Heart left ventricle (tissue), 16 donors: ENCODE measurements around the gene TMEM222. TPM values are rescaled to one million over a fixed set of nuclear protein-coding genes. Genes with fewer than 3 reads are reported as not detected.

ENCODE experiments used
- ATAC-seq, 4 donors: fragments of 200-7000 bp; cut with Tn5 transposase; one replicate each; pipeline ENCODE4 v1.9.1; 2020 to 2022; ENCODE audit warnings: moderate library complexity in 4 of 4, mild to moderate bottlenecking in 3 of 4, moderate number of reproducible peaks in 1 of 4
- DNase-seq, 5 donors: peaks; one replicate each; pipeline ENCODE4 v3.0.0-alpha.2; 2020
- H3K27ac ChIP-seq, 12 donors: fragments of 200-600 bp; sonication (generic) in 4 of 12; one replicate each; pipeline versions ENCODE4 v1.5.0 to v1.8.0; 2016 to 2022; ENCODE audit warnings: mild to moderate bottlenecking in 2 of 12
- H3K27me3 ChIP-seq, 9 donors: fragments of 200-600 bp; sonication (generic) in 2 of 9; one replicate each; pipeline versions ENCODE4 v1.5.1 to v1.8.0; 2016 to 2022; ENCODE audit warnings: mild to moderate bottlenecking in 3 of 9
- H3K36me3 ChIP-seq, 9 donors: fragments of 200-600 bp; sonication (generic) in 2 of 9; one replicate each; pipeline versions ENCODE4 v1.5.0 to v1.8.0; 2018 to 2022; ENCODE audit warnings: mild to moderate bottlenecking in 2 of 9
- H3K4me1 ChIP-seq, 12 donors: fragments of 200-600 bp; sonication (generic) in 4 of 12; one replicate each; pipeline versions ENCODE4 v1.5.0 to v1.8.0; 2016 to 2022; ENCODE audit warnings: mild to moderate bottlenecking in 3 of 12
- H3K4me3 ChIP-seq, 12 donors: fragments of 200-600 bp; sonication (generic) in 4 of 12; one replicate each; pipeline versions ENCODE4 v1.5.0 to v1.8.0; 2017 to 2022; ENCODE audit warnings: mild to moderate bottlenecking in 9 of 12, moderate library complexity in 4 of 12
- H3K9me3 ChIP-seq, 12 donors: fragments of 200-600 bp; sonication (generic) in 4 of 12; one replicate each; pipeline versions ENCODE4 v1.5.0 to v1.8.0; 2016 to 2022; ENCODE audit warnings: mild to moderate bottlenecking in 1 of 12
- CTCF ChIP-seq, 12 donors: fragments of 200-600 bp; sonication (generic) in 4 of 12; IDR thresholded peaks; one replicate each; pipeline versions ENCODE4 v1.5.0 to v1.8.0; 2018 to 2022; ENCODE audit warnings: antibody characterized with exemption in 12 of 12, mild to moderate bottlenecking in 5 of 12
- POLR2A ChIP-seq, 2 donors: fragments of 450-650 bp; IDR thresholded peaks; one replicate each; pipeline ENCODE4 v1.6.1; 2017; ENCODE audit warnings: antibody characterized with exemption in 2 of 2, mild to moderate bottlenecking in 2 of 2, moderate library complexity in 2 of 2
- WGBS, 4 donors: extraction: QIAGEN DNeasy Blood & Tissue Kit in 2 of 4; methylation state at CpG; one replicate each; pipeline versions ENCODE4 v1.1.5 to v1.1.7; 2013 to 2018; 5-methylcytosine and 5-hydroxymethylcytosine counted together
- intact Hi-C, 10 donors: fragments of 100-400 bp; cut with DNase I; formaldehyde crosslinking; loops; one replicate each; pipeline versions ENCODE4 v1.11.1 to v1.14.2; 2022
- polyA plus RNA-seq, 2 donors: library from polyadenylated mRNA; stranded (reverse); fragments of 200-250 nt; gene quantifications; one replicate each; pipeline ENCODE4 v1.2.3, GENCODE V29; 2013
- total RNA-seq, 9 donors: library from RNA; depleted of rRNA in 2 of 9; stranded (reverse); fragments of >200 nt in 2 of 9; fragmentation: NEBNext Ultra II Directional in 3 of 9; extraction: Animal tissue kit (Norgen Biotek cat#: 25700) in 3 of 9; gene quantifications; one replicate each; pipeline versions ENCODE4 v1.1.0 to v1.2.4, GENCODE V29; 2016 to 2023
- donor health status: ischemic (EF 13 %, LVEDD 7.1; RV severe dilation, severe dysfunction).
- donor health status: healthy with polysubstance abuse.
- donor health status: DM: no; HTN: yes; CAD: no.
- donor health status: DM: no; HTN: no; CAD: no.
- donor health status: ischemic (EF 25% LVEDD 6.9; RV normal size, moderate dysfunction).
- donor health status: ischemic (EF 25% LVEDD 5.7; RV mildly dilated, moderate dysfunction).
- donor health status: healthy.
- donor health status: DM: yes; HTN: yes; CAD: no.
- donor health status: ischemic (EF 35%, LVEDD 5.7; RV mildly dilated, moderate dysfunction).
- donor health status: nonischemic (EF 11% LVEDD 7.7; RV severe dilation, severe dysfunction).
- donor health status: DM: yes; HTN: yes; CAD: no.
- donor health status: PGD.
- donor health status: ischemic (EF 29% LVEDD 5.4; RV normal size, mild dysfunction).
- donor health status: nonischemic (EF 23%, LVEDD 6.1; RV moderate dilation, normal function).

The TMEM222 gene
- total and polyA plus RNA-seq, 11 donors, result 18.1 to 49.3 (median 26.2) TPM

GRCh38 chr1:27314169-27314568, 7.8 kb upstream of the TMEM222 start:
- DNase-seq (no peak), ATAC-seq (no peak)
- no peak overlapping the region for H3K27ac ChIP-seq
- H3K4me3 ChIP-seq, result no peak overlapping the region
- intact Hi-C loops, result loop anchor here in 1 of 10 donors (5.0 kb wide), 1 partner anchor 38 kb away; no protein-coding TSS in a partner anchor
- peaks cover 0 to 12% (median 0%) of the 10 kb centered on the region in 9 donors for H3K36me3 ChIP-seq
- WGBS, 4 donors, result 65 to 80% (median 77%) methylated on average over 3 of the region's 3 CpGs
- TF ChIP-seq CTCF (IDR thresholded peaks at IDR 0.05) (no peak), POLR2A (IDR thresholded peaks at IDR 0.05) (no peak)
- no peaks in the 10 kb centered on the region for H3K9me3 ChIP-seq
- peaks cover 0 to 6% (median 0%) of the 10 kb centered on the region in 12 donors for H3K4me1 ChIP-seq
- H3K27me3 ChIP-seq, result peaks cover 0 to 5% (median 0%) of the 10 kb centered on the region in 9 donors

GRCh38 chr1:27314737-27315136, 7.2 kb upstream of the TMEM222 start:
- Histone ChIP-seq H3K4me3 (no peak overlapping the region), H3K9me3 (no peaks in the 10 kb centered on the region), H3K36me3 (peaks cover 0 to 12% (median 0%) of the 10 kb centered on the region in 9 donors), H3K27me3 (peaks cover 0 to 5% (median 0%) of the 10 kb centered on the region in 9 donors), H3K4me1 (peaks cover 0 to 6% (median 0%) of the 10 kb centered on the region in 12 donors), H3K27ac (no peak overlapping the region)
- ATAC-seq (no peak), DNase-seq (no peak)
- whole genome bisulfite sequencing, 4 donors, result 59 to 73% (median 64%) methylated on average over 2 of the region's 2 CpGs
- intact Hi-C loops, result loop anchor here in 1 of 10 donors (5.0 kb wide), 1 partner anchor 38 kb away; no protein-coding TSS in a partner anchor
- TF ChIP-seq CTCF (IDR thresholded peaks at IDR 0.05) (no peak), POLR2A (IDR thresholded peaks at IDR 0.05) (no peak)

GRCh38 chr1:27316860-27317259, 5.1 kb upstream of the TMEM222 start:
- H3K9me3 ChIP-seq, result no peaks in the 10 kb centered on the region
- intact Hi-C loops, result no loop called here
- ATAC-seq (no peak), DNase-seq (no peak)
- 85 to 94% (median 91%) methylated on average over 5 of the region's 5 CpGs for WGBS, 4 donors
- H3K36me3 ChIP-seq, result peaks cover 0 to under 1% (median 0%) of the 10 kb centered on the region in 9 donors
- TF ChIP-seq CTCF (IDR thresholded peaks at IDR 0.05) (no peak), POLR2A (IDR thresholded peaks at IDR 0.05) (no peak)
- no peak overlapping the region for H3K4me3 ChIP-seq
- peaks cover 0 to 9% (median 0%) of the 10 kb centered on the region in 12 donors for H3K4me1 ChIP-seq
- no peak overlapping the region for H3K27ac ChIP-seq
- H3K27me3 ChIP-seq, result peaks cover 0 to 5% (median 0%) of the 10 kb centered on the region in 9 donors

DNA sequence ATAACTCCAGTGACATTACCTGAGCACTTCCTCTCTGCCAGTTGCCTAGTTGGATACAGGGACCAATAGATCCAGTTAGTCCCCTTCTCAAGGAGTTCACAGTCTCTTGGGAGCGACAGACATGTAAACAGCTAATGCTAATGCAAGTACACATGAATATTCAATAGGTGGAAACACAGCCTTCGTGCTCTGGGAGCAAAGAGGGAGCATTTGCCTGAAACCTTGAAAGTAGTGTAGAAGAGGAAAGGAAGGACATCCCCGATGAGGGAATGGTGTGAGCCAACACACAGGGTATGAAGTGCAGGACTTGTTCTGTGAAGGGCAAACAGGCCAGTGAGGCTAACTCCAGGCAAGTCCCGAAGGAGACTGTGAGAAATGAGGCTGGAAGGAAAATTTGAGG, 3.8 kb upstream of the TMEM222 start:
- ATAC-seq (no peak), DNase-seq (no peak)
- Histone ChIP-seq H3K36me3 (no peaks in the 10 kb centered on the region), H3K4me1 (peaks cover 2 to 15% (median 5%) of the 10 kb centered on the region in 12 donors), H3K4me3 (no peak overlapping the region), H3K27me3 (peaks cover 0 to 5% (median 0%) of the 10 kb centered on the region in 9 donors), H3K9me3 (no peaks in the 10 kb centered on the region), H3K27ac (no peak overlapping the region)
- 20 to 33% (median 29%) methylated on average over 4 of the region's 4 CpGs for WGBS, 4 donors
- intact Hi-C loops, result no loop called here
- TF ChIP-seq CTCF (IDR thresholded peaks at IDR 0.05) (no peak), POLR2A (IDR thresholded peaks at IDR 0.05) (no peak)
